Brain microvascular endothelial cell (primary cell): ENCODE data around the gene NCOA7.

ENCODE experiments used
- DNase-seq: peaks from one replicate; pipeline ENCODE4 v3.0.0-alpha.2; 2020
- H3K27ac ChIP-seq: fragments of 250-450 bp; sonication (Bioruptor Pico); 2 replicates; pipeline ENCODE4 v1.5.1; 2020; ENCODE audit warnings: mild to moderate bottlenecking, moderate library complexity
- H3K27me3 ChIP-seq: fragments of 250-450 bp; sonication (Bioruptor Pico); replicated peaks from 2 replicates; pipeline ENCODE4 v1.5.1; 2020; ENCODE audit warnings: mild to moderate bottlenecking
- H3K36me3 ChIP-seq: fragments of 250-450 bp; sonication (Bioruptor Pico); replicated peaks from 2 replicates; pipeline ENCODE4 v1.5.1; 2020; ENCODE audit warnings: mild to moderate bottlenecking
- H3K4me3 ChIP-seq: 2 replicates; pipeline ENCODE4 v1.5.1; 2011; ENCODE audit warnings: low read depth, mild to moderate bottlenecking, control low read depth, low read length, moderate library complexity
- CTCF ChIP-seq: IDR thresholded peaks from 2 replicates; pipeline ENCODE4 v1.5.1; 2011; ENCODE audit warnings: low read depth, mild to moderate bottlenecking, moderate library complexity, low read length, control low read depth, inconsistent platforms; ENCODE audit errors: missing control alignments
- in situ Hi-C: cut with HindIII; loops from 2 replicates; pipeline ENCODE4 v1.10.0; 2017; ENCODE audit warnings: low sequenced_read_pairs, low pct_ligation_motif_present

The NCOA7 gene

DNA sequence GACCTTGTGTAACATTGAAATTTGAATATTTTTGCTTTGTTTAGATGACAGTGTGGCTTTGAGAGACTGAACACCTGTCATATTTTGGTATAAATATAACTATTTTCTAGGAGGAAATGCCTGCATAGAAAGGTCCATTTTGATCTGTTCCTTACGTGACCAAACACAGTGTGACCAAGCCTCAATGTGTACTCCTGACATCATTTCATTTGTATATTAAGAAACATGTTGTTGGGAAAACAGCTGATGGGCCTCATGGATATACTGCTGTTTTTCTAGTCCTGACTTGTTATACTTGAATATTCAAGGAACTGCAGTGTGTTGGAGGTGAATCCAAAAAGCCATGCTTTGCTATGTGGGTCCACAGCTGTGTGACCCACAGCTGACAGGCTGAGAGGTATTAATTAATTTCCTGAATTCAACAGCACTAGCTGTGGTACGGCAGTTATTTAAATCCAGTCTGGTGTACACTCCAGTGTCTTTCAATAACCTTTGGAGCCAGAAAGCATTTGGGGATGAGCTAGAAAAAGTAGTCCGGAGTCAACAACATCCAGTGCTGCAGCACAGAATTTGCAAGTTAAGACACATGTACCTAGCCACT, 18.9 kb downstream of the NCOA7 start:
- in situ Hi-C loops = no loop called here
- TF ChIP-seq CTCF = no peak
- no peak for DNase-seq
- H3K36me3 ChIP-seq = no peaks in the 10 kb centered on the region
- no peak overlapping the region for H3K4me3 ChIP-seq
- no peaks in the 10 kb centered on the region for H3K27me3 ChIP-seq
- no peak overlapping the region for H3K27ac ChIP-seq

GRCh38 chr6:125810445-125810844, 19.7 kb downstream of the NCOA7 start:
- TF ChIP-seq CTCF = no peak
- no peaks in the 10 kb centered on the region for H3K27me3 ChIP-seq
- H3K36me3 ChIP-seq = no peaks in the 10 kb centered on the region
- in situ Hi-C loops = no loop called here
- no peak overlapping the region for H3K4me3 ChIP-seq
- no peak for DNase-seq
- H3K27ac ChIP-seq = no peak overlapping the region

DNA sequence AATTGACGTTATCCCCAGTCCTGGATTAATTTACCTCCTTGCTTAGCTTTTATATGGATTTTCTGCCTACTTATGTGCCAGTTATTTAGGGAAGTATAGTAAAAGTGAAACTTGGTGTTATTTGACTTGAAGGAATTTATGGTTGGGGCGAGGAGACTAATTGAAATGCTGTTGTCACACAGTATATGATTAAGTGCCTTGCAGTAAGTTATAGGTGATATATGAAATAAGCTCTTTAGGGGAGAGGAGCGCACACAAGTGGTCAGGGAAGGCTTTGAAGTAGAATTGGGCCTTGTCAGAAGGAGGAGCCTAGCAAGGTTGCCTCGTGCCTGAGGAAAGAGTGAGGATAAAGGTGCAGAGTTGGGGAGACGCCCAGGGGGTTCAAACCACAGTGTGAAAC, 20.5 kb downstream of the NCOA7 start:
- Histone ChIP-seq H3K4me3 (no peak overlapping the region), H3K27me3 (no peaks in the 10 kb centered on the region), H3K27ac (no peak overlapping the region), H3K36me3 (no peaks in the 10 kb centered on the region)
- in situ Hi-C loops = no loop called here
- no peak for DNase-seq
- no peak for TF ChIP-seq CTCF

- Histone ChIP-seq H3K27me3 (no peaks in the 10 kb centered on the region), H3K4me3 (peak overlapping the region; percentile 49), H3K36me3 (peaks cover 3% of the 10 kb centered on the region), H3K27ac (peak overlapping the region; percentile 89)
- peak; percentile 93 for DNase-seq
- in situ Hi-C loops = no loop called here
- no peak for TF ChIP-seq CTCF
These were observed 21.9 kb downstream of the NCOA7 start for GRCh38 chr6:125812394-125813292.

DNA sequence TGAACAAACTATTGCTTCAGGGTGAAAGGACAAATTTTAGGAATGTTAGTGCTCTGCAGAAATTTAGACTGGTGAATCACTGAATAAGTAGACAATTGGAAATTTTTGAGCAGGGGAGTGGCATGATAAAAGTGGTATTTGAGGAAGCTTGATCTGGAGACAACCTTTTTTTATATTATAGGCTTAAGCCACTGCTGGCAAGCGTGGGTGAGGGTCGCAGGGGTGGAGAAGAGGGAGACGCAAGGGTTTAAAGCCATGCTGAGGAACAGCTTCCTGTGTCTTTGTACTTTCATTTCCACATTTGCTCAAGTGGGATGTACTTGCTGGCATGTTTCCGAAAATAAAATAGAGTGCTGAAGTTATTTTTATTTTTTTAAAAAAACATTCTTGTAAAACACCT, 23.7 kb downstream of the NCOA7 start:
- in situ Hi-C loops = no loop called here
- peaks cover 3% of the 10 kb centered on the region for H3K36me3 ChIP-seq
- H3K27ac ChIP-seq = peak overlapping the region; percentile 1
- no peak for TF ChIP-seq CTCF
- H3K27me3 ChIP-seq = no peaks in the 10 kb centered on the region
- no peak for DNase-seq
- no peak overlapping the region for H3K4me3 ChIP-seq
